Measurements from ENCODE around the gene MAN2C1.
A peak's percentile ranks its signal among the peaks of the same experiment; 100 is the strongest.
"Not testable (repeated sequence)": the region's sequence is repeated elsewhere in the genome, so short reads cannot be mapped to it uniquely, and the experiment has no call there.

Gene MAN2C1

DNA sequence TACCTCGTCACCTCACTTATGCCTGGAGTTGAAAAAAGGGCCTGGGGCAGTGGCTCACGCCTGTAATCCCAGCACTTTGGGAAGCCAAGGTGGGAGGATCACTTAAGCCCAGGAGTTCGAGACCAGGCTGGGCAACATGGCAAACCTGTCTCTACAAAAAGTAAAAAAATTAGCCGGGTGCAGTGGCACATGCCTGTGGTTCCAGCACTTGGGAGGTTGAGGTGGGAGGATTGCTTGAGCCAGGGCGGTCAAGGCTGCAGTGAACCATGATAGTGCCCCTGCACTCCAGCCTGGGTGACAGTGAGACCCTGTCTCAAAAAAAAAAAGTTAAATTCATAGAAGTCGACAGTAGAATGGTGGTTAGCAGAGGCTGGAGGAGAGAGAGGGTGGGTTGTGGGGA is 26.2 kb downstream of the MAN2C1 start:
- no peak for DNase-seq

DNA sequence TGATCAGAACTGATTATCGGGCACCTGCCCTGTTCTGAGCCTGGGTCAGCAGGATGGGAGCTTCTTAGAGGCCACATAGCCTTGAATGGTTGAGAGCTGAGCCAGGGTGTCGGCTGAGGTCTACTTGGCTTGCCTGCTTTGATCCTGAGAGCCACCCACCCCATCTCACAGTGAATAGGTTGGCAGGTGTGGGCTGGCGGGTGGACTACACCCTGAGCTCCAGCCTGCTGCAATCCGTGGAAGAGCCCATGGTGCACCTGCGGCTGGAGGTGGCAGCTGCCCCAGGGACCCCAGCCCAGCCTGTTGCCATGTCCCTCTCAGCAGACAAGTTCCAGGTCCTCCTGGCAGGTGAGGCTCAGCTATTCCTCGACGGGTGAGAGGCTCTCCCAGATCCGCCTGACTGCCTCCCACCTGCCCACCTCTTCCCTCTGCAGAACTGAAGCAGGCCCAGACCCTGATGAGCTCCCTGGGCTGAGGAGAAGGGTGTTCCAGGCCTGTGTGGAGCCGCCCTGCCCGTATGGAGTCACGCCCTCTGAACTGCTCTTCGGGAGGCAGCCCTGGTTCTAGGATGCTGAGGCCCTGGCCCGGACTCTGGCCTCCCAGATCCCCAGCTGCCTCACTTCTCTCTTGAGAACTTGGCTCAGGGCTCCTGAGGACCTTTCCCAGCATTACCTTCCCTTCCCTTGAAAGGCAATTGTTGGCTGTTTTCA is 28.7 kb downstream of the MAN2C1 start:
- DNase-seq = no peak

DNA sequence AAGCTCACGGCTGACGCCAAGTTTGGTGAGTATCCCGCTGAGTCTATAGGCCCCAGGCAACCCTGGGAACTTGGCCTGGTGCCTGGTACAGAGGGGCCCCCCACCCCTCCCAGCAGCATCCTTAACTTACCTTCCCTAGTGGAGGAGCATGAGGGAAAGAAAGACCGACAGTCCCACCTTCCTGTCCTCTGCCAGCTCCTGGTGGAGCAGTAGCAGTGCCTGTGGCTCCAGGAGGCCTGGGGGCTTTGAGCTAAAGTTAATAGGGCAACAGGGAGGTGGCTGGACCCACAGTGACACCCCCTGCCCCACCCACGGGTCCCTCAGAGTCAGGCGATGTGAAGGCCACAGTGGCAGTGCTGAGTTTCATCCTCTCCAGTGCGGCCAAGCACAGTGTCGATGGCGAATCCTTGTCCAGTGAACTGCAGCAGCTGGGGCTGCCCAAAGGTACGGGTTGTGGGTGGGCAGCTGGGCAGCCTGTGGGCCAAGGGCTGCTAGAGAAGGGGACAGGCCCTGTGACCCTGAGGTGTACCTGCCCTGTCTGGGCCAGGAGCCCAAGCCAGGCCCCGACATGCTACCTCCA is 29.7 kb downstream of the MAN2C1 start:
- DNase-seq = no peak

DNA sequence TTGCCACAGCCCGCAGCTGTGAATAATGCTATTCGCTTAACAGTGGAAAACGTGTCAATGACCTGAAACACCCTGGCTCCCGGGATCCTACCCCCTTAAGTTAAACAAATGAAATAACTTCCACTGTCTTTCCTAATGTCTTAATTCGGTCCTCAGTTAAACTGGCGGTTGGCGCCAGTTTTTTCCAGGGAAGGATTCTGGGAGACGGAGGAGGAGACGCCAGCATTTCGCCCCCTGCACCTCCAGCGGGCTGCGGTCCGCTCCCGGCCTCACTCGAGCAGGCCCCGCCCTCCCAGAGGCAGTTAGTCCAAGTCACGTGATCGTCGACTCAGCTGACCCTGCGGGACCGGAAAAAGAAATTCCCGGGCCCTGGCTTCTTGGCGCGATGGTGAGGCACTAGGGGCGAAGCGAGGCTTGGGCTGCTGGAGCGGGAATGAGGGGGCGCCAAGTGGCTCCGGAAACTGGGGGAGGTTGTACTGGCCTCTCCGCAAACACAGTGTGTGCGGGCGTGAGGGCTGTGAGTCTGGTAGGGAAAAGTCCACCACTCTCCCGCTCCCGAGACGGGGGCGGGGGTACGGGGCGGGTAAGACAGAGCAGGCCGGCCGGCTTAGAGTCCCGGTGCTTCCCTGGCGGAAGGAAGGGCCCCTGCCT is 32.6 kb downstream of the MAN2C1 start, which contains the start of gene COMMD4:
COMMD4 (plus strand) TSS at position 359 of the 651 bp plus-strand sequence; CDS start at position 386, 27 bp downstream.
- DNase-seq = peak; percentile 79

DNA sequence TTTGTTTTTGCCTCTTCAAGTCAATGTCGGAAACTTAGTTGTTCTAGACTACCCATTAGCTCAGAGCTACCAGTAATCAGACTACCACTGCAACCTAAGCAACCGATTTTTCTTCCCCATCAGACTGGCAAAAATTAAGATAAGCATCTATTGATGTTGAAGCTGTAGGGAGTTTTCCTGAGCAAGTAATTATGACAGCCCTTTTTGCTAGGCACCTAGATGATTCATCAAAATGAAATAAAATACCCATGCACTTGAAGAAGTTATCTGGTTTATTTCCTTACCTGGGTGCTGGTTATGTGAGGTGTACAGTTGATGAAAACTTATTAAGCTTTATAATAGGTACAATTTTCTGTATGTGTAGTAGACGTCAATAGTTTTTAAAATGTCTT is 33.1 kb downstream of the MAN2C1 start:
- DNase-seq = no peak

DNA sequence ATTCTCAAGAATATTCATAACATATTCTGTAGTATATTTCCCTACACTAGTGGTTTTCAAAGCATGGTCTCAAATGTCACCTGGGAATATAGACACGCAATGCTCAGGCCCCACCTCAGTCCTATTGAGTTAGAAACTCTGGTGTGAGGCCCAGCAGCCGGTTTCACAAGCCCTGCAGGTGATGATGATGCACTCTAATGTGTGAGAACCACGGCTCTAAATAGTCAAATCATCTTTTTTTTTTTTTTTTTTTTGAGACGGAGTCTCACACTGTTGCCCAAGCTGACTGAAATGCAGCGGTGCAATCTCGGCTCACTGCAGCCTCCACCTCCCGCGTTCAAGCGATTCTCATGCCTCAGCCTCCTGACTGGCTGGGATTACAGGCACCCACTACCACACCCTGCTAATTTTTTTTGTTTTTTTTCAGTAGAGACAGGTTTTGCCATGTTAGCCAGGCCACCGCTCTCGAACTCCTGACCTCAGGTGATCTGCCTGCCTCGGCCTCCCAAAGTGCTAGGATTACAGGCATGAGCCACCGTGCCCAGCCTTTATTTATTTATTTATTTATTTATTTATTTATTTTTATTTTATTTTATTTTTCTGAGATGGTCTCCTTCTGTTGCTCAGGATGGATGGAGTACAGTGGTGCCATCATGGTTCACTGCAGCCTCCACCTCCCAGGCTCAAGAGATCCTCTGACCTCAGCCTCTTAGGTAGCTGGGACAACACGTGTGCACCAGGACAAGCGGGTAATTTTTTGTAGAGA is 34.6 kb downstream of the MAN2C1 start:
- DNase-seq = not testable (repeated sequence)

DNA sequence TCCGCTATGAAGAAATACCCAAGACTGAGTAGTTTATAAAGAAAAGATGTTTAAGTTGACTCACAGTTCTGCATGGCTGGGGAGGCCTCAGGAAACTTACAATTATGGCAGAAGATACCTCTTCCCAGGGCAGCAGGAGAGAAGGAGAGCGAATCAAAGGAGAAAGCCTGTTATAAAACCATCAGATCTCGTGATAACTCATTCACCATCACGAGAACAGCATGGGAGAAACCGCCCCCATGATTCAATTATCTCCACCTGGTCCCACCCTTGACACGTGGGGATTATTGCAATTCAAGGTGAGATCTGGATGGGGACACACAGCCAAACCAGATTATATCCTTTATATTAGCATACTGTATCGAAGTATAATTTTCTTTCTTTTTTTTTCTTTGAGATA is 36.3 kb downstream of the MAN2C1 start:
- DNase-seq = not testable (repeated sequence)

DNA sequence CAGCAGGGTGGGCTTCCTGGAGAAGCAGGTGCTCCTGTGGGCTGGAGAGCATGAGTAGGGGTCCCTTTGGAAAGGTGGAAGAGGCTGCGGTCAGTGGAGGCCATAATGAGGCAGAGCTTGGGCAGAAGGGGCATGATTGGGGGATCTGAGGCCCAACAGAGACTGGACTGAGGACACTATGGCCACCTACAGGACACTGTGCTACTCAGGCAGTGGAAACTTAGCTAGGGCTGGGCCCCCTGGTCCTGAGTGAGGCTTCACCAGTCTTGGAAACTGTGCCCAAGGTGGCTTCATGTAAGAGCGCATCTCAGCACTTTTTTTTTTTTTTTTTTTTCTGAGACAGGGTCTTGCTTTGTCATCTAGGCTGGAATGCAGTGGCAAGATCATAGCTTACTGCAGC is 38.8 kb downstream of the MAN2C1 start:
- DNase-seq = no peak

DNA sequence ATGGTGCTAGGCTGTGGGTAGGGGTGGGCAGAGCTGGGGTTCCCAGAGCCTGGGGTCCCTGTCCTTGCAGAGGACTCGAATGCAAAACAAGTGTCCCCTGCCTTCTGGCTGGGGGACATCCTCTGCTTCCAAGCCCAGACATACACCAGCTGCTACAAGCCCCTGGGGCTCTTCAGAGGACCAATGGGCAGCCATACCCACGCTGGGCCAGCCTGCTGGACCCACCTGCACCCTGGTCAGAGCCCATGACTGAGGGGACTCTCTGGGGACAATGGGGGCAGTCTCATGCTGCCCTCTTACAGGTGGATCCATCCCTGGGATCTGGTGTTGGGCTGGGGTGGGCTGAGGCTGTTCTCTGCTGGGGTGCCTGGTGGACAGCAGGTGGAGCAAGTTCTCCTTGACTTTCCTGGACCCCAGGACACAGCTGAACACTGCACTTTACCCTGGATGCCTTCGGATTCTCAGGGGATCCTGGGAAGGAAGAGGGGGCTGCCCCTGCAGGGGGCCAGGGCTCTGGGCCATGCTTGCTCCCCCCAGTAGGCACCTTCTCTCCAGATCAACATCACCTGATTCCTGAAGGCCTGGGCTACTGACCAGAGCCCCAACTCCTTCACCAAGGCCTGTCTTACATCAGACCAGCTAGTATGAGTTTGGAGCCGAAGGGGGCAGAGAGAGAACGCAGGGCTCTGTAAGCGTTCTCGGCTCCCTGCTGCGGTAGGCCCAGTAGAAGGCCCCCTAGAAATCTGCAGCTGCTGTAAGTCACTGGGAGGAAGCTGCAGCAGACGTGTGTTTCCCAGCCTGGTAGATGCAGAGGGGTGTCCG is 39.7 kb downstream of the MAN2C1 start:
- no peak for DNase-seq

DNA sequence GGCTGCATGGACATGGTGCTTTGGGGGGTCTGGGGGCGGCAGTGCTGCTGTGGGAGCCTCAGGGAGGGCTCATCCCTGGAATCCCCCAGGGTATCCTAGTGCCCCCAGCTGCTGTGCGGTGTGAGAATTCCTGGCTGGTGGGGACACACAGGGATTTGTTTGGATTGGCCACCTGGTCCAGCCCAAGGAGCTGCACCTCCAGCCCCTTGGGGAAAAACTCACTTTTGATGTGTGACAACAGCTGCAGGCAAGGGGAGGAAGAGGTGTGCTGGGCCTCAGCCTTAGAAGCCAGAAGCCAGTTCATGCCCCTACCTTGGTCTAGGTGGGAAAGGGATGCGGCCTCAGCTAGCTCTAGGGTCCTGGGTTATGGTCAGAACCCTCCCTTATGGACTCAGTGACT is 40.9 kb downstream of the MAN2C1 start:
- no peak for DNase-seq

DNA sequence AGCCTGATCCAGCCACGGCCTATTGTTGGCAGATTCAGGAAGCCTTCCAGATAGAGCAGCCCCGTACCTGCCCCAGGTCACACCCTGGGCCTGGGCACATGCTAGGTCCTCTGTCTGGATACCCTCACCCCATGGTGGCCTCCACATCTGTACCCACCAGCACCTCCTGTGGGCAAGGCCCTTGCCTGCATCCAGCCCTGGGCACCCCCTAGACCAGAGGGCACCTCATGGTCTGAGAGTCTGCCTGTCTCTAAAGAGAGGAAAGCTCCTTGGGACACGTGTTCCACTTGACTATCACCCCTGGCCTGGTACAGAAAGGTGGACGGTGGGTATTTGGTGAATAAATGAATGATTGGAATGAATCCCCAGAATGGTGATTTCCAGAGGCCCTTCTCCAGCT is 41.4 kb downstream of the MAN2C1 start:
- DNase-seq = no peak

DNA sequence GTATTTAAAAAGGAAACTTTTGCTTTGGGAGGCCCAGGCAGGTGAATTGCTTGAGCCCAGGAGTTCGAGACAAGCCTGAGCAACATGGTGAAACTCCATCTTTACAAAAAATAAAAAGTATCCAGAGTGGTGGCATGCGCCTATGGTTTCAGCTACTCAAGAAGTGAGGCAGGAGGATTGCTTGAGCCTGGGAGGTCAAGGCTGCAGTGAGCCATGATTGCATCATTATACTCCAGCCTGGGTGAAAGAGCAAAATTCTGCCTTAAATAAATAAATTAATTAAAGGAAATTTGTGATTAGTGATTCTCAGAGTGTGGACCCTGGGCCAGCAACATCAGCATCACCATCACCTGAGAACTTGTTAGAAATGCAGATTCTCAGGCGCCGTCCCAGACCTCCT is 42.5 kb downstream of the MAN2C1 start:
- DNase-seq = no peak

DNA sequence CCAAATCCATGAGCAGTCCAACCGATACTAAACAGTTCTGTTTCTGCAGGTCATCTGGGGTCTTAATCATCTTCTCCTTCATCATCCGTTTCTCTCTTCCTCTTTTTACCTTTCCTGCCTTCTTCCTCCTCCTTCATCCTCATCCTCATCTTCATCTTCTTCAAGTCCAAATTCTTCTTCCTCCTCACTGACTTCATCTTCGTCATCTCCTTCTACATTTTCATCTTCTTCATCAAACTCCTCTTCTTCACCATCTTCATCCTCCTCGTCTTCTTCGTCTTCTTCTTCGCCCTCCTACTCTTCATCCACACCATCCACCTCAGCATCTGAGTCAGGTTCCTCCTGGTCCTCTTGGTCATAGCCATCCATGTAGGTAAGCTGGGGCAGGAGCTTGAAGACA is 46.7 kb downstream of the MAN2C1 start:
- DNase-seq = no peak

DNA sequence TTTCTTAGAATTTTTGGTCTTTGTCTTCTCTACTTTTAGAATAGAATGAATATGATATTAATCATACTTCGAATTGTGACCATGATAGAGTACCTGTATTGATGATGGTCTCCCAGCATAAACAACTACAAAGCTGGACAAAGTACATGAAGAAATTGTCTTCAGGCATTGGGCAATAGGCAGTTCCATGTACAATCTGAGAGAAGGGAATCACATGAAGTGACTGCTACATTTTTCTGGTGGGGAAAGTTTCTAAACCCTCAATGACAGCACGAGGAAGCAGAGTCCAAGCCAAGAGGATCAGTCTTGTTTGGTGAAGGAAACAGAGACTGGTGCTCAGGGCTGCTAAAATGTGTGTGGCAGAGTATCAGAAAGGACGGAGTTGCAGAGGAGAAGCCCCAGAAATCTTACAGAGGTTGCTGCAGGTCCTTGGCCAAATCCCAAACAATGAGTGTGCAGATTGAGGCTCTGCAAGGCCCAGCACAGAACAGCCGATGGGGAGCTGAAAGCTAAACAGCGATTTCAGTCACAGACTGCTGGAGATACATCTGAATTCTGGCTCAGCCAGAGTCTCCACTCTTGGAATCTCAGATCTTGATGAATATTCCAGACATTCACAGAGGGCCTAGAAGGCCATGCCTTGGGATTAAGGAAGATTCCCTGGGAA is 49.0 kb downstream of the MAN2C1 start:
- not testable (repeated sequence) for DNase-seq

DNA sequence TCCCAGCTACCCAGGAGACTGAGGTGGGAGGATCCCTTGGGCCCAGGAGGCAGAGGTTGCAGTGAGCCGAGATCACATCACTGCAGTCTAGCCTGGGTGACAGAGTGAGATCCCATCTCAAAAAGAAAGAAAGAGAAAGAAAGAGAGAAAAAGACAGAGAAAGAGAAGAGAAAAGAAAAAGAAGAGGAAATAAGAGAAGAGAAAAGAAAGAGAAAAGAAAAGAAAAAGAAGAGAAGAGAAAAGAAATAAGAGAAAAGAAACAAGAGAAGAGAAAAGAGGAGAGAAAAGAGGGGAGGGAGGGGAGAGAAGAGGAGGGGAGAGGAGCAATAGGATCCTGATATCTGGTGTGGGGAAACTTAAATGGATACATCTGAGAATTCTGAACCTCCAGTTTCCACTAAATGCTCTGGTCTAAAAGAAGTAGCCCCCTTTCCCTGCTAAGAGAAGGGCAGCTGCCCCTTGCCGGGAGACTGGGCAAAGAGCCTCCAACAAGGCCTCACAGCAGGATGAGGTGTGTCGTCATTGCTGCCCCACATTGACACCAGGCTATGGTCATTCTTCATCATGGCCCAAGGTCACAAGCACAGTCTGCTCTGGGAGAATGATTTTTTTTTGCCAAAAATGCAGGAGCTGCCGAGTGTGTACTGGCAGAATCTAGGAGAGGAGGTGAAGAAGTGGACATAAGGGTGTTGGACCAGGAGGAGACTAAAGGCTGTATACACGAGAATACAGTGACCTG is 53.7 kb downstream of the MAN2C1 start:
- DNase-seq = no peak

DNA sequence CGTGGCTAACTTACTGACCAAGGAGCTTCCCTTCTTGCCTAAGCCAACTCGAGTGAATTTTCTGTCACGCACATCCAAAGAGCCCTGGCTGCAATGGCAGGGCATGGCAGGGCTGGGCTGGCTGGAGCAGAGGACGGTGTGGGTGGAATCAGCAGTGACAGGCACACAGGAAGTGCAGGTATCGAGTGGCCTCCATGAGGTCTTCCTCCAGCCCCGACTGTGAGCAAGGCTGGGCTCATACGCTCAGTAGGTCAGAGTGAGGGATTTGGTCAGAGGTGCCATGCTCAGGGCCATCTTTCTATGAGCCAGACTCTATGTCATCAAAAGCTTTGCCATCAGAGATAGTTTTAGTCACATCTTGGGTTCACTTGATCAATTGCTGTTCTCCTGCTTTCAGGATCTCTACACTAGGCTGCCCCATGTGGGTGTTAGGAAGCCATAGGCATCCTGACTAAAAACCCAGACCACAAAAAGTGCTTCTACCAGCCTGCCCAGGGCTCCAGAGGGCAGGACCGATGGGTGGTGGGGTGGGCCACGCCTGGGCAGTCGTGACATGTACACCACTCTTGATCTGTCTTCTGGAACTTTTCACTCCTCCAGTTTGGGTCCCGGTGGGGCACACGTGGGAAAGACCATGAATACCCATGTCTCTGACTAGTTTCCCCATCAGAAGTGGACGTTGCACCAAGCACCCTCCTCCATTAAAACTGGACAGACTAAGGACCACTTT is 55.1 kb downstream of the MAN2C1 start:
- DNase-seq = no peak

DNA sequence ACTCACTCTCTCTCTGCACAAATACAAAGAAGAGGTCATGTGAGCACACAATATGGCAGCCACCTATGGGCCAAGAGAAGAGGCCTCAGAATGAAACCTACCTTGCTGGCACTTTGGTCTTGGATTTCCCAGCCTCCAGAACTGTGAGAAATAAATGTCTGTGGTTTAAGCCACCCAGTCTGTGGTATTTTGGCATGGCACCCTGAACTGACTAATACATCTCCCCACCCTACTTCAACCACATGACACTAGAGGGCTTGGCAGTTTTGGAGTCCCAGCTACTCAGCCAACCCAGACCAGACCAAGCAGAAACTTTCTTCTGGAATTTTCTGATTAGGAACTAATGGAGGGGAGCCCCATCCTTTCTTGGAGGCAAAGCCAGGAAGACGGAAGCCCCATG is 55.9 kb downstream of the MAN2C1 start:
- not testable (repeated sequence) for DNase-seq

DNA sequence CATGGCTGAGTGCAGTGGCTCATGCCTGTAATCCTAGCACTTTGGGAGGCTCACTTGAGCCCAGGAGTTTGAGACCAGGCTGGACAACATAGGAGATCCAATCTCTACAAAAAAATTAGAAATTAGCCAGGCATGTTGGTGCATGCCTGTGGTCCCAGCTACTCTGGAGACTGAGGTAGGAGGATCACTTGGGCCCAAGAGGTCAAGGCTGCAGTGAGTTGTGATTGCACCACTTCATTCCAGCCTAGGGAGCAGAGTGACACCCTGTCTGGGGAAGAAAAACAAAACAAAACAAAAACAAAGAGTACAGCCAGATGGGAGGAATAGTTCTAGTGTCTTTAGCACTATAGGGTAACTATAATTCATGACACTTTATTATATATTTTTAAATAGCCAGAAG is 58.7 kb downstream of the MAN2C1 start:
- no peak for DNase-seq

DNA sequence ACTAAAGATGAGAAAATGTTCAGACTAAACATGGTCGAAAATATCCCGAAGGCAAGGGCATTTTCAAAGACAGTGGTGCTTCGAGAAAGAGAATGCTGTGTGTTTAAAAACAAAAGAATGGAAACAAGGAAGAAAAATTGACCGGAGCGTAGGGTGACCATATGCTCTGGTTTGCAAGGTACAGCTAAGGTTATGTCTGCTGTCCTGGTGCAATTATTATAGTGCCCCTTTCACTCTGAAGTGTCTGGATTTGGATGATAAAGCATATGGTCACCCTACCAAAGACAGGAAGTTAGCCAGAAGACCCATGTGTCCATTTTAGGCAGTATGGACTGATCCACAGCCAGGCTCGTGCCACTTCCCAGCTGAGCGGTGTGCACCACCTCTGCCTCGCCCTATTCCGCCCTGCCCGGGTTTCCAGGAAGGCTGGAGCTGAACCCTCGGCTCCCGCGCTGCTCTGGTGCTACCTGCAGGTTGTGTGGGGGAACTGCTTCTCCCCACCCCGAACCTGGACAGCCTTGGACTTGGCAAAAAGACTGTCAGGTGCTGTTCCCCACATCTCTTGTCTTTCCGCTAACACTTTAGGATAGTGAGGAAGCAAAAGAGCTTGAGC is 60.5 kb downstream of the MAN2C1 start:
- DNase-seq = no peak

DNA sequence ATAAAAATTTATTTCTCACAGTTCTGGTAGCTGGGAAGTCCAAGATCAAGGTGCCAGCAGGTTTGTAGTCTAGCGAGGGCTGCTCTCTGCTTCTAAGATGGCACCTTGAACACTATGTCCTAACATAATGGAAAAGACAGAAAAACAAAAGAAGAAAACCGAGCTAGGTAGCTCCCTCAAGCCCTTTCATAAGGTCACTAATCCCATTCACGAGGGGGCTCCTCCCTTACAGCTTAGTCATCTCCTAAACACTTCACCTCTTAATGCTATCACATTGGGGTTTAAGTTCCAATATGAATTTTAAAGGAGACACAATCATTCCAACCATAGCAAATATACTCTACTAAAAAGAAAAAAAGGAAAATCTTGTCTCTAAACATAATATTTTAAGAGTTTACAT is 62.2 kb downstream of the MAN2C1 start:
- DNase-seq = no peak

All from NCI-H1105 treated with DMSO at 0.1 percent for 48 hours (cell line).